ENCODE measurements around the gene TGDS.

- no peak for TF ChIP-seq POLR2A (IDR thresholded peaks at IDR 0.05; ENCODE audit: control extremely low read depth in 1 of 2, low read depth in 2 of 2, low read length in 2 of 2)
- TF ChIP-seq CTCF (IDR thresholded peaks at IDR 0.05; ENCODE audit: control extremely low read depth in 1 of 3, insufficient read depth in 1 of 3, low read depth in 1 of 3, low read length in 3 of 3): no peak
- TF ChIP-seq ATF2 (IDR thresholded peaks at IDR 0.05; ENCODE audit: low read length): no peak
- TF ChIP-seq NANOG (IDR thresholded peaks at IDR 0.05; ENCODE audit: insufficient read depth, low read depth, low read length, poor library complexity, severe bottlenecking): no peak
- TF ChIP-seq KDM1A (IDR thresholded peaks at IDR 0.05; ENCODE audit: borderline replicate concordance, low read length): no peak
- no peak for TF ChIP-seq SP2 (IDR thresholded peaks at IDR 0.05; ENCODE audit: low read length)
- TF ChIP-seq MAFK (IDR thresholded peaks at IDR 0.05; ENCODE audit: low read depth, low read length): no peak
- TF ChIP-seq MAX (IDR thresholded peaks at IDR 0.05): no peak
- TF ChIP-seq EP300 (IDR thresholded peaks at IDR 0.05; ENCODE audit: borderline replicate concordance in 1 of 2, low read depth in 2 of 2, low read length in 2 of 2): no peak
- no peak for TF ChIP-seq ATF3 (IDR thresholded peaks at IDR 0.05; ENCODE audit: insufficient read depth, low read depth, low read length)
- TF ChIP-seq TCF12 (IDR thresholded peaks at IDR 0.05; ENCODE audit: low read depth, low read length): no peak
- no peak for TF ChIP-seq GABPA (IDR thresholded peaks at IDR 0.05; ENCODE audit: borderline replicate concordance, insufficient read depth, low read length)
Observed at GRCh38 chr13:94588541-94588940, 7.4 kb downstream of the TGDS start.

Data from H1 (cell line).